Measurements from ENCODE around the gene JMJD4. TPM values are rescaled to one million over a fixed set of nuclear protein-coding genes. Genes with fewer than 3 reads are reported as not detected.

JMJD4 gene
- total and polyA plus RNA-seq, 9 of the 15 experiments (the other 6 are each of a cell fraction or from before 2014, with no cell fraction given): 1.4 to 42.6 (median 29.2) TPM

DNA sequence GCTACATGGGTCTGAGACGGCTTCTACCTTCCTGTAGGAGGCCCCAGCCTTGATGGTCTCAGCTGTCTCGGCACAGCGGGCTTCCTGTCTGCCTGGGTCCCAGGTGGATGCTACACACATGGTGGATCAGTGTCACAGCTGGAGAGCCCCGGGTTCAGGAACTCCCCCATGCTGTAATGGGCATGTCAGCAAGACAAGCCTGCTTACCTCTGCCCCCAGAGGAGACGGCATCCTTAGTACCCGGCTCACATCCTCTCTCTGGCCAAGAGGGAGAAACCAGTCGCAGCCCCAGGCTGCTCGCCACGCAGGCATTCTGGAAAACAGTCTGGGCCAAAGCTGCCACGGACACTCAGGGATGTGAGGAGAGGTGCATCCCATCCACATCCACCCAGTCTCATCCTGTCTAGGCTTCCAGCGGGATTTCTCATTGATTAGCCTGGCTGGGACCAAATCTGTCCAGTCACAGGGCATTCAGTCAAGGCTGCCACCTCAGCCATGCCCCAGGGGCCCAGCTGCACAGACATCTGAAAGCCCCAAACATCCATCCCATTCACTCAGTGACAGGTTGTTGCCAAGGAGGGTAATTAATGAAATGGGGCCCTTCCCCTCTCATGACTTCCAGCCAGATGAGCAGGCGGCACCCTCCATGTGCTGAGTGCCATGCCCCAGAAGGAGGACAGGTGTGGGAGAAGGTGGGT is 10.6 kb upstream of the JMJD4 start:
- in situ Hi-C loops (cut with MboI): no loop called here
- 91% methylated on average over 12 of the region's 12 CpGs for WGBS (ENCODE audit: insufficient coverage, low coverage, missing lambda C conversion rate)
- FAIRE-seq: no peak
- peaks cover 30% of the 10 kb centered on the region for H3K36me3 ChIP-seq (ENCODE audit: control insufficient read depth, insufficient read depth, low read length)
- BruUV-seq (replicated peaks): no TSS peak
- peaks cover 20% of the 10 kb centered on the region for H4K20me1 ChIP-seq (replicated peaks; ENCODE audit: control insufficient read depth, insufficient read depth, low read length)
- peaks cover 26 to 41% of the 10 kb centered on the region in 2 experiments for H3K4me1 ChIP-seq (replicated peaks in 1 of 2; ENCODE audit: control insufficient read depth in 2 of 2, insufficient read depth in 2 of 2, low read length in 2 of 2)
- intact Hi-C loops (cut with micrococcal nuclease): no loop called here
- H3K4me2 ChIP-seq (ENCODE audit: insufficient read depth, low read length): no peak overlapping the region
- CTCF ChIA-PET (ENCODE audit: low intra/inter-chr PET ratio): no interaction called here
- H3K9me1 ChIP-seq (ENCODE audit: control insufficient read depth, insufficient read depth, low read length): peaks cover 25% of the 10 kb centered on the region
- POLR2A ChIA-PET: no interaction called here
- peaks cover 71% of the 10 kb centered on the region for H3K79me2 ChIP-seq (ENCODE audit: control insufficient read depth, insufficient read depth, low read length)
- ATAC-seq: no peak
- H3K4me3 ChIP-seq: no peak overlapping the region
- no peaks in the 10 kb centered on the region for H3K27me3 ChIP-seq (ENCODE audit: control insufficient read depth in 2 of 2, insufficient read depth in 2 of 2, low read length in 2 of 2)
- no peak overlapping the region for H2AFZ ChIP-seq (ENCODE audit: low read depth, low read length)
- no peaks in the 10 kb centered on the region for H3K9me3 ChIP-seq (replicated peaks; ENCODE audit: control insufficient read depth, insufficient read depth, low read depth, low read length)
- no peak for DNase-seq (ENCODE audit: extremely low read depth in 1 of 4, low spot score in 3 of 4)
- H3K9ac ChIP-seq (ENCODE audit: insufficient read depth in 1 of 2, low read depth in 2 of 2, low read length in 2 of 2): no peak overlapping the region
- TF ChIP-seq, protein P1, sequence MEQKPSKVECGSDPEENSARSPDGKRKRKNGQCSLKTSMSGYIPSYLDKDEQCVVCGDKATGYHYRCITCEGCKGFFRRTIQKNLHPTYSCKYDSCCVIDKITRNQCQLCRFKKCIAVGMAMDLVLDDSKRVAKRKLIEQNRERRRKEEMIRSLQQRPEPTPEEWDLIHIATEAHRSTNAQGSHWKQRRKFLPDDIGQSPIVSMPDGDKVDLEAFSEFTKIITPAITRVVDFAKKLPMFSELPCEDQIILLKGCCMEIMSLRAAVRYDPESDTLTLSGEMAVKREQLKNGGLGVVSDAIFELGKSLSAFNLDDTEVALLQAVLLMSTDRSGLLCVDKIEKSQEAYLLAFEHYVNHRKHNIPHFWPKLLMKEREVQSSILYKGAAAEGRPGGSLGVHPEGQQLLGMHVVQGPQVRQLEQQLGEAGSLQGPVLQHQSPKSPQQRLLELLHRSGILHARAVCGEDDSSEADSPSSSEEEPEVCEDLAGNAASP (IDR thresholded peaks at IDR 0.05): no peak
- TF ChIP-seq ETV6 (IDR thresholded peaks at IDR 0.05; ENCODE audit: borderline replicate concordance in 1 of 2, low read depth in 2 of 2, low read length in 1 of 2) (no peak), ETV6 (CRISPR knock-in tag; IDR thresholded peaks at IDR 0.05; ENCODE audit: borderline replicate concordance) (no peak), NCOA6 (IDR thresholded peaks at IDR 0.05) (no peak), HNRNPH1 (optimal IDR thresholded peaks at IDR 0.05; ENCODE audit: low read depth, low read length) (no peak), POU5F1 (IDR thresholded peaks at IDR 0.05; ENCODE audit: borderline replicate concordance, low read depth, low read length, partially characterized antibody) (no peak), KDM4B (IDR thresholded peaks at IDR 0.05; ENCODE audit: borderline replicate concordance in 2 of 2, low read depth in 1 of 2) (no peak), ZNF79 (CRISPR knock-in tag; IDR thresholded peaks at IDR 0.05; ENCODE audit: low read depth) (no peak), NR2C2 (CRISPR knock-in tag; IDR thresholded peaks at IDR 0.05) (no peak), NR2C2 (tag; IDR thresholded peaks at IDR 0.05) (no peak)
- TF ChIP-seq, protein P2, sequence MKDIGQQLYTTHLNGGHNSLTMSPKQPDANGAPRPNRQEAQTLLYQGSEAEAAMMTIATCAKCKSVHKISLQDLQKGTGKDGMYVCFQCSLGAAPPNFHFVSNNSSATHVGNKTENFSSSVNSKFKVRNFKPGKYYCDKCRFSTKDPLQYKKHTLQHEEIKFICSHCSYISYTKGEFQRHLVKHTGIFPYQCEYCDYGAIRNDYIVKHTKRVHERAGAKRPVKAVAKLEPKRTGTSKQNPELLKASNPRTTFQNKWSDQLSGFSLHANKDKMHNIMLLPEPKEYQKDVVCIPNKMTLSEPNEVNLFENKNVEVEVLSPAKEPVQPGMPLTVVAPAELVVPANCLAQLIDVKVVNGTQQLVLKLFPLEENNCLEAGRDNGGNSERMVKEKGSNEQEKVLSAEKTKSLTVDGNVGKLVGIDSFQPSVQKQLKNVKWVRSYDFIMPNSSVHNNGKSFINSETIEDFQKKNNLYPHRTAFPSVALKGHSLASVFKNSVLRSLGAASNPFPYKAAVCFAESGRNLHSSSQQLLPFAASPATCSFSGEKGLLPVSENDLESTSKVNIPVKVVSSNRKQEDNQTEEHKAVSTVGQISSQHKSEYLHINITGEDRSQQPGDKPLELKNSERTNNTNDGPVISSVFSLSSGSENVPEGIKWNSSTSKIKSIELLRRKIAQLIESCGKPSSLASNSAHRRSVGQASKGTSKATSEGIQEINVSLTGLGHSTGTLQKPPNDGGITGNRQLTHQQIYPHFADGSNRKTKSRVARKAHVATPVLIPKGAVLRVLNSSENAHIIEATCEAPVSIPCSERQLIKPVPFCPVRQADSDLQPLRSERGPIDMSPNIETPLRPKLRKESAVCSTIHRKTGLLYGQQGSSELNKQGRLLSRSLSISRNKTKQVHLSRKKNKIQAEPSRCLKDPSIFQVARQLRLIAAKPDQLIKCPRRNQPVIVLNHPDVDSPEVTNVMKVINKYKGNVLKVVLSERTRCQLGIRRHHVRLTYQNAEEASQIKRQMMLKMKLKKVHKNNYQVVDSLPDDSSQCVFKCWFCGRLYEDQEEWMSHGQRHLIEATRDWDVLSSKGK (CRISPR knock-in tag; IDR thresholded peaks at IDR 0.05): no peak
- TF ChIP-seq, protein P3, sequence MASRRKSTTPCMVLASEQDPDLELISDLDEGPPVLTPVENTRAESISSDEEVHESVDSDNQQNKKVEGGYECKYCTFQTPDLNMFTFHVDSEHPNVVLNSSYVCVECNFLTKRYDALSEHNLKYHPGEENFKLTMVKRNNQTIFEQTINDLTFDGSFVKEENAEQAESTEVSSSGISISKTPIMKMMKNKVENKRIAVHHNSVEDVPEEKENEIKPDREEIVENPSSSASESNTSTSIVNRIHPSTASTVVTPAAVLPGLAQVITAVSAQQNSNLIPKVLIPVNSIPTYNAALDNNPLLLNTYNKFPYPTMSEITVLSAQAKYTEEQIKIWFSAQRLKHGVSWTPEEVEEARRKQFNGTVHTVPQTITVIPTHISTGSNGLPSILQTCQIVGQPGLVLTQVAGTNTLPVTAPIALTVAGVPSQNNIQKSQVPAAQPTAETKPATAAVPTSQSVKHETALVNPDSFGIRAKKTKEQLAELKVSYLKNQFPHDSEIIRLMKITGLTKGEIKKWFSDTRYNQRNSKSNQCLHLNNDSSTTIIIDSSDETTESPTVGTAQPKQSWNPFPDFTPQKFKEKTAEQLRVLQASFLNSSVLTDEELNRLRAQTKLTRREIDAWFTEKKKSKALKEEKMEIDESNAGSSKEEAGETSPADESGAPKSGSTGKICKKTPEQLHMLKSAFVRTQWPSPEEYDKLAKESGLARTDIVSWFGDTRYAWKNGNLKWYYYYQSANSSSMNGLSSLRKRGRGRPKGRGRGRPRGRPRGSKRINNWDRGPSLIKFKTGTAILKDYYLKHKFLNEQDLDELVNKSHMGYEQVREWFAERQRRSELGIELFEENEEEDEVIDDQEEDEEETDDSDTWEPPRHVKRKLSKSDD (conservative IDR thresholded peaks at IDR 0.05; ENCODE audit: low read length): no peak
- H3K27ac ChIP-seq (ENCODE audit: extremely low read depth, low read depth, low read length): no peak overlapping the region
